ENCODE data around the gene SYT8.

DNA sequence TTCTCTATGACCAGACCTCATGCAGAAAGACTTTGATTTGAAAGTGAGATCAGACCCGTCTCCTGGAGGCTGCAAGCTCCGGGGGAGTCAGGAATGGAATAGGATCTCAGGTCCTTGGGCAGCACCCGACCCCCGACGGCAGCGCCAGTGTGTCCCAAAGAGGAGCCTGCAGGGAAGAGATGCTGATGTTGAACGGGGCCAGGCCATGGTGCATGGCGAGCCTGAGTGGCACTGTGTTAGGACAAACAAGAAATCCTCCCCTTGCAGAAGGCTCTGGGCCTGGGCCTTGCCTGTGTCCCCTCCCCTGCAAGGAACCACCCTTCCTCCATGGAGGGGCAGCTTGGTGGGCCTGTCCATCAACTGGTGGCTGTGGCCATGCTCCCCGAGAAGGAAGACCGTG lies 20.1 kb upstream of the SYT8 start:
- TF ChIP-seq CTCF (conservative IDR thresholded peaks at IDR 0.05 in 1 of 2, IDR thresholded peaks at IDR 0.05 in 1 of 2; ENCODE audit: extremely low read depth in 1 of 2, insufficient read depth in 1 of 2, low read depth in 1 of 2, low read length in 2 of 2) (no peak), EZH2 (IDR thresholded peaks at IDR 0.05; ENCODE audit: borderline replicate concordance, low read length) (no peak)

All from mammary epithelial cell (primary cell).